Sciatic nerve (tissue), 2 donors: ENCODE data around the gene ADGRD1. TPM values are rescaled to one million over a fixed set of nuclear protein-coding genes. Genes with fewer than 3 reads are reported as not detected.

Source experiments
- ATAC-seq: fragments of 200-7000 bp; cut with Tn5 transposase; one replicate; pipeline ENCODE4 v1.9.1; 2020; ENCODE audit warnings: mild to moderate bottlenecking, moderate library complexity
- DNase-seq: peaks from one replicate; pipeline ENCODE4 v3.0.0-alpha.2; 2020; ENCODE audit warnings: low spot score
- intact Hi-C: fragments of 100-400 bp; cut with DNase I; formaldehyde crosslinking; loops from one replicate; pipeline ENCODE4 v1.14.2; 2022
- total RNA-seq: library from RNA; stranded (reverse); fragmentation: NEBNext Ultra II Directional; extraction: Animal tissue kit (Norgen Biotek cat#: 25700); gene quantifications from one replicate; pipeline ENCODE4 v1.2.1, GENCODE V29; 2021
- donor health status: DM: no; HTN: no; CAD: no.
- donor health status: DM: no; HTN: no; CAD: no.

ADGRD1 gene
- total RNA-seq, 1 donor from 2014 or later: 224 TPM

- no peak for DNase-seq
- intact Hi-C loops: no loop called here
- no peak for ATAC-seq
These were observed 58.8 kb downstream of the ADGRD1 start for GRCh38 chr12:131012279-131013069.

DNA sequence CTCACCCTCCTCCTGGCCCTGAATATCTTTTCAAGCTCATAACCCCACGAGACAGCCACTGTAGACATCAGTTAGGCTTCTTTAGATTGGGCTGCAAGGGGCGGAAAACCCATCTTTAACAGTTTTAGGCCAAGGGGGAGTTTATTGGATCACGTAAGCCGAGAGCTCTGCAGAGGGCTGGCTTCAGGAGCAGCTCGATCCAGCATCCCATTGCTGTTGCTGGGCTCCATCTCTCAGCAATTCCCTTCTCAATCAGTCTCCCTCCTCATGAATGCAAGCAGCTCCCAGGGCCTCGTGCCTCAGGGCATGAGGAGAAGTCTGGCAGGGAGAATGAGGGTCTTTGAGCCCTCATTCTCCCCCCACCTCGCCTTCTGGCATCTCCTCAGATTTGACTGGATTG is 59.4 kb downstream of the ADGRD1 start:
- intact Hi-C loops: no loop called here
- DNase-seq (no peak), ATAC-seq (no peak)

- intact Hi-C loops: no loop called here
- ATAC-seq: no peak
- DNase-seq: no peak
These were observed 60.6 kb downstream of the ADGRD1 start for GRCh38 chr12:131014343-131014742.

DNA sequence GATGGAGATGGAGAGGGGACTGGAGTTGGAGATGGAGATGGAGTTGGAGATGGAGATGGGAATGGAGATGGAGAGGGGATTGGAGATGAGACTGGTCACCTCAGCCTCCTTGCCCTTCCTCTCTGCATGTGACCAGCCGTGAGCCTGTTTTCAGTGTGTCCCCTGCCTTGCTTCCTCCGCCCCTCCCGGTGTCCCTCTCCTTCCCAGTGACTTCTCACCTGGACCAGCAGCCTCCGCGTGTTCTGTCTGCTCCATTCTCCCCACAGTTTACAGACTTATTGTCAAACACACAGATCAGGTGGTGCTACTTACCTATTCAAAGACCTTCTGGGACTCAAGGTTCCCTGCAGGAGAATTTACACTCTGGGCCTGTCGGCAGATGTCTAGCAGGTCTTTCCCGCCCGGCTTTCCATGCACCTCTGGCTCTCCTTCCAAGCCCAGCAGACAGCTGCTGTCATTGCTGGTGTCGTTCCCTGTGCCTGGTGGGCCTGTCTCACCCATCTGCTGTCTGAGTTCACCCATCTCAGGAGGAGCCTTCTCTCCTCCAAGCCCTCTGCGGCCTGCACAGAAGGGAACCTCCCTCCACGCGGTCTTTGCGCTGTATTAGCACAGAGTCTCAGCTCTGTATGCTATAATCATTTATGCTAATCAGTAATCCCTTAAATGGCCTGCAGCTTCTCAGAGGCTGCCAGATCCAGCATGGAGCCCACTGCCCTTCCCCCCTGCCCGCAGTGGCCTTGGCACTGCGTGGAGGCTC is 62.1 kb downstream of the ADGRD1 start:
- intact Hi-C loops: no loop called here
- ATAC-seq (no peak), DNase-seq (no peak)

DNA sequence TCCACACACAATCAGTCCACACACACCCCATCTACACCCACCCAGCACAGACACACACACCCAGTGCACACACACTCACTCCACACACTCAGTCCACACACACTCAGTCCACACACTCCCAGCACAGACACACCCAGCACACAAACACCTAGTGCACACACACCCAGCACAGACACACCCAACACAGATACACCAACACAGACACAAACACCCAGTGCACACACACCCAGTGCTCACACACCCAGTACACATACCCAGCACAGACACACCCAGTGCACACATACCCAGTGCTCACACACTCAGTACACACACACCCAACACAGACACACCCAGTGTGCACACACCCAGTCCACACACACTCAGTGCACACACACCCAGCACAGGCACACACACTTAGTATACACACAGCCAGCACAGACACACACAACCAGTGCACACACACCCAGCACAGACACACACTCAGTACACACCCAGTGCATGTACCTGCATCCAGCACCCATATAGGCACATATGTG is 63.8 kb downstream of the ADGRD1 start:
- no peak for ATAC-seq
- intact Hi-C loops: no loop called here
- no peak for DNase-seq

DNA sequence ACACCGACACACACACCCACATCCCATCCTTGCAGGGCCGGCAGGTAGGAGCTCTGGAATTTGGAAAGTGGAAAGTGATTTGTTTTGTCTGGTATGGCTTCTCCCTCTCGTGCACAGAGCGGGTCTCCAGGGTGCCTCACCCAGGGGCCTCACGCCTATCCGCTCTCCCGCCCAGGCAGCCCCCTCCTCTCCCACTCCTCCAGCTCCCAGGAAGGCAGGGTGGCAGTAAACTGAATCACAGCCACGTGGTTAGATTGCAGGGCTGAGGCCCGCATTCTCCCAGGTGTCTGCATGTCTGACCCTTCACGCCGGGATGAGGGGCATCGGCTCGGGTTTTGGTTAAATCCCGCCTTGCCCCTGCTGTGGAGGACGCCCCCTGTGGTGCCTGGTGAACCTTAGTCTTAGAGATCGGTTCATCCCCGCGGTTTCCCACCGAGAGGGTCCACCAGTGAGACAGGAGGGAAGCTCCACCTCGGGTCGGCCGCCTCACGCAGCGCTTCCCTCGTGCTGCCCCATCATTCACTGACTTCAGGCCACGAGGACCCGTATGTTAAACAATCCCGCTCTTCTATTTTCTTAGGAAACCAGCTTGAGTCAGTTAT is 64.4 kb downstream of the ADGRD1 start:
- ATAC-seq (no peak), DNase-seq (no peak)
- intact Hi-C loops: no loop called here

DNA sequence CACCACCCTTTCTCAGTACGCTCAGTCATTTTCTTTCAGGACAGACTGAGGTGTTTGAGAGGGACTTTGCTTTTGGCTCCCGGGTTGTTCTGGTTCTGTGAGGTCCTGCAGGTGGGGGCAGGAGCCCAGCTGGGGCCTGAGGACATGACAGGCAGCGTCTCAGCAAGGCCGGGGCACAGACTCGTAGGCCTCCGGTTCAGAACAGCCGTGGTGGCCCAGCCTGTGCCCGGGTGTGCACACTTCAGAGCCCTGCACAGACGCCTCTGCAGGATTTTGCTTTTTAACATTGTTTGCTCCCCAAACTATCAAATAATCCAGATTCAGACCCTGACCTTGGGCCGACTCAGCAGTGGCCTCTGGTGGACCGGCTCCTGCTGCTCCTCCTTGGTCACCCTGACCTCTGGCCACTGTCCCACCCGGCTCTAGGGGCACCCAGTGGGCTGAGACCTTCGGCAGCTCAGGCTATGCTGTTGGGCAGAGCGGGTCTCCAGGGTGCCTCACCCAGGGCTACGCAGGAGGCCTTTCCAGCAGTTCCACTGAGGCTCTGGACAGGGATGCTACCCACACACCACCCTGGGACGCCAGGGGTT is 65.2 kb downstream of the ADGRD1 start:
- DNase-seq: no peak
- ATAC-seq: no peak
- intact Hi-C loops: no loop called here

GRCh38 chr12:131020326-131021153 is 66.8 kb downstream of the ADGRD1 start:
- ATAC-seq (no peak), DNase-seq (no peak)
- intact Hi-C loops: no loop called here

- DNase-seq (no peak), ATAC-seq (no peak)
- intact Hi-C loops: no loop called here
These were observed 67.4 kb downstream of the ADGRD1 start for GRCh38 chr12:131021154-131021541.

- DNase-seq (no peak), ATAC-seq (peak; percentile 58)
- intact Hi-C loops: no loop called here
These were observed 70.3 kb downstream of the ADGRD1 start for GRCh38 chr12:131024026-131024425.

DNA sequence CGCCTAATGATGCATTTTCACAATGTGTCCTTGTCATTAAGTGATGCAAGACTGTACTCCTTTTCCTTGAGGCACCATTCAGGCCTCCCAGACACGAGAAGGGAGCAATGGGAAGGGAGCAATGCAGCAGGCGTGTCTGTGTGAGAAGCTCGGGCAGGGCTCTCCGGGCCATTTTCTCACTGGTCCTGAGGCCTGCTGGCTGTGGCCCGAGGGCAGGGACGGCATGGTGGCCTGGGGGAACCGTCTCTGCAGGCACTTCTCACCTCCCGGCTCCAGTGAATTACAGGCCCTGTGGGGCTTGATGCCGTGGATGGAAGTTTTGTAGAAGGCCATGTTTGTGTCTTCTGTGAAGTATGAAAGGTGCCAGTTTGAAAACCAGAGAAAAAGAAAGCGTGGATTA is 71.0 kb downstream of the ADGRD1 start:
- ATAC-seq: peak; percentile 49
- intact Hi-C loops: no loop called here
- DNase-seq: no peak

- no peak for DNase-seq
These were observed 71.5 kb downstream of the ADGRD1 start for GRCh38 chr12:131025234-131025633.

GRCh38 chr12:131025939-131026702 is 72.4 kb downstream of the ADGRD1 start:
- DNase-seq: peak; percentile 65
- intact Hi-C loops: no loop called here
- peak; percentile 69 for ATAC-seq

More at GRCh38 chr12:131025234-131025633, 71.5 kb downstream of the ADGRD1 start:
- no peak for ATAC-seq
- intact Hi-C loops: no loop called here

- no peak for ATAC-seq
- no peak for DNase-seq
- intact Hi-C loops: no loop called here
These were observed 73.0 kb downstream of the ADGRD1 start for GRCh38 chr12:131026754-131027153.

DNA sequence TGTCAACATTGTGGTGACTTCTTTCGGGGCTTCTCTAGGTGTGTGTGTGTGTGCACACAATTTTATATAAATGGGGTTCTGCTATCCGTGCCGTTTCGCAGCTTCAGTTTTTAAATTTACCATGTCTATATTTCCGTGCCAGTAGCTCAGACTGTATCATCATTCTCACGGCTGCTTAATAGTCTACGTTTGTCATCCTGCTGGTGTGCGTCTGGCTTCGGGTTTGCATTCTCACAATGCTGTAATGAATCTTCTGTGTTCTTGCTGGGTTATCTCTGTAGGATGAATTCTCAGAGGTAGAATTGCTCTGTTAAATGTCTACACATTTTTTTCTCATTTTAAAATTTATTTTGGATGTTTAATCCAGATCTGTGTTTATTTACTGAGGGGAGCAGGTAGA is 73.6 kb downstream of the ADGRD1 start:
- intact Hi-C loops: no loop called here
- ATAC-seq: no peak
- no peak for DNase-seq

DNA sequence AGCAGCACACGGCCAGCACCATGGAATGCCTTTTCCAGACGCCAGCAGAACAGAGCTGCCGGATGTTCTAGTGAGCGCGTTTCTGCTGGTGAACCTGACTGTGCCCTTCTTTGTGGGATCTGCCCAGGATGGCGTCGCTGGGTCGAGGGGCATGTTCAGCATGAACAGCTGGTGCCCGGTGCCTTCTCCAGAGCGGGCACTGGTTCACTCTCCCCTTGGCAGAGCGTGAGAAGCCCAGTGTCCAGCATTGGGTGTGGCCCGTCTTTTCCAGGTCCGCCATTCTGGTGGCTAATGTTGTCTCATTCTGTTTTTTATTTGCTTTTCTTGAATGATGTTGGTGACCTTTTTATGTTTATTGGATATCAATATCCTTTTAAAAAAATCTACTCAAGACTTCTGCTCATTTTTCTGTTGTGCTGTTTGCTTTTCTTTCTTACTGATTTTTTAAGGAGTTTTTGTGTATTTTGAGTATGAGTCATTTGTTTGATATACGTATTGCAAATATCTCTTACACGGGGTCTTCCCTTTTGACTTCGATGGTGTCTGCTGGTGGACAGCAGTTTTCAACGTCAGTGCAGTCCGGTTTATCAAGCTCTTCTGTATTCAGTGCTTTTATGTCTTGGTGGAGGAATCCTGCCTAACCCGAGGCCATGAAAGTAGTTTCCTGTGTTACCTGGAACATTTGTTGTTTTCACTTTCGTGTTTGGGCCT is 74.3 kb downstream of the ADGRD1 start:
- intact Hi-C loops: no loop called here
- ATAC-seq (no peak), DNase-seq (no peak)

DNA sequence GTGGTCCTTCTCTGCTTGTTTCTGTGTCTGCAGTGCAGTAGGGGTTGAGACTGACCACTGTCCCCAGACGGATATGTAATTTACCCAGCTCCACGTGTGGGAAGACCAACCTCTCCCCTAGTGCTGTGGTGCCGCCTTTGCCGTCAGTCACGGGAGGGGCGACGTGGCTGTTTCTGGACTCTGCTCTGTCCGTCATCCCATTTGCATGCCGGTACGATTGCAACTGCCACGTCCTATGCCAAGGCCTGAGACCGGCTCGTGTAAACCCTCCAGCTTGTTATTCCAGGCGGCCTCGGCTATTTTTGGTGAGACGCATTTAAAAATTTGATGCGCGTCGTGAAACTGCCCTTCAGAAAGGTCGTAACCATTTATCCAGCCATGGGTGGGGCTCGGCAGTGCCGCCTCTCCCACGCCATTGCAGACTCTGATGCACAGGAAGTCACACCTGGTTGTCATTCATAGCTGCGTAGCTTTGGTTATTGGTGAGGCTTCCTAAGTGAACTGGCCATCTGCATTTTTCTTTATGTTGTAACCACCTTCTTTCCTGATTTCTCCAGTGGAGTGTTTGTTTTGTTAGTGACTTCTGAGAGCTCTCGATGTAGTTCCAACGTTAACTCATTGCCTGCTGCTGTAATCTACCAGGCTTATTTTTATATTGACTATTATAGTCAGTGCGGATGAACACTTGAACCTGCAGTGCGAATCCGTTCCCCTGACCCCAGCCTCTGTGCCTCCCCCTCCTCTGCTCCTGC is 75.1 kb downstream of the ADGRD1 start:
- intact Hi-C loops: no loop called here
- no peak for ATAC-seq
- no peak for DNase-seq
